ENCODE measurements around the gene WDR75. TPM values are rescaled to one million over a fixed set of nuclear protein-coding genes. Genes with fewer than 3 reads are reported as not detected.
A peak's percentile ranks its signal among the peaks of the same experiment; 100 is the strongest.

WDR75 gene
- total and polyA plus RNA-seq, 9 of the 15 experiments (the other 6 are each of a cell fraction or from before 2014, with no cell fraction given): 50.9 to 111 (median 76.4) TPM

DNA sequence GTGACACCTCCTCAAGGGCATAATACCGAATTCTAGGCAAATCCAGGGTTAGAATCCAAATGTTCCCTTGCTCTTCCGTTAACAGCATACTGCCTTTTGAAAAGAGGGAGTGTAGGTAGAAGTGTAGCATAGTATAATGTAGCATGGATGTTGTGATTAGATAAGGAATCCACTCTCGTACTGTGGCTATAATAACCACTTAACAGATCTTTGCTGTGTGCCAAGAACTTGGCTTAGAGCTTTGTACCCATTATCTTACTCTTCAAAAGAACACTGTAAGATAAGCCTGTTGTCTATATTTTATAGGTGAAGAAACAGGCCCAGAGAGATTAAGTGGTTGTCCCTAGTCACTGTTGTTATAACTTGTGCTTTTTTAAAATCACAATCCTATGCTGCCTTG, 24.2 kb downstream of the WDR75 start (continued):
- TF ChIP-seq, protein P1, sequence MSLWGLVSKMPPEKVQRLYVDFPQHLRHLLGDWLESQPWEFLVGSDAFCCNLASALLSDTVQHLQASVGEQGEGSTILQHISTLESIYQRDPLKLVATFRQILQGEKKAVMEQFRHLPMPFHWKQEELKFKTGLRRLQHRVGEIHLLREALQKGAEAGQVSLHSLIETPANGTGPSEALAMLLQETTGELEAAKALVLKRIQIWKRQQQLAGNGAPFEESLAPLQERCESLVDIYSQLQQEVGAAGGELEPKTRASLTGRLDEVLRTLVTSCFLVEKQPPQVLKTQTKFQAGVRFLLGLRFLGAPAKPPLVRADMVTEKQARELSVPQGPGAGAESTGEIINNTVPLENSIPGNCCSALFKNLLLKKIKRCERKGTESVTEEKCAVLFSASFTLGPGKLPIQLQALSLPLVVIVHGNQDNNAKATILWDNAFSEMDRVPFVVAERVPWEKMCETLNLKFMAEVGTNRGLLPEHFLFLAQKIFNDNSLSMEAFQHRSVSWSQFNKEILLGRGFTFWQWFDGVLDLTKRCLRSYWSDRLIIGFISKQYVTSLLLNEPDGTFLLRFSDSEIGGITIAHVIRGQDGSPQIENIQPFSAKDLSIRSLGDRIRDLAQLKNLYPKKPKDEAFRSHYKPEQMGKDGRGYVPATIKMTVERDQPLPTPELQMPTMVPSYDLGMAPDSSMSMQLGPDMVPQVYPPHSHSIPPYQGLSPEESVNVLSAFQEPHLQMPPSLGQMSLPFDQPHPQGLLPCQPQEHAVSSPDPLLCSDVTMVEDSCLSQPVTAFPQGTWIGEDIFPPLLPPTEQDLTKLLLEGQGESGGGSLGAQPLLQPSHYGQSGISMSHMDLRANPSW (CRISPR knock-in tag; IDR thresholded peaks at IDR 0.05): no peak
- TF ChIP-seq, protein P2, sequence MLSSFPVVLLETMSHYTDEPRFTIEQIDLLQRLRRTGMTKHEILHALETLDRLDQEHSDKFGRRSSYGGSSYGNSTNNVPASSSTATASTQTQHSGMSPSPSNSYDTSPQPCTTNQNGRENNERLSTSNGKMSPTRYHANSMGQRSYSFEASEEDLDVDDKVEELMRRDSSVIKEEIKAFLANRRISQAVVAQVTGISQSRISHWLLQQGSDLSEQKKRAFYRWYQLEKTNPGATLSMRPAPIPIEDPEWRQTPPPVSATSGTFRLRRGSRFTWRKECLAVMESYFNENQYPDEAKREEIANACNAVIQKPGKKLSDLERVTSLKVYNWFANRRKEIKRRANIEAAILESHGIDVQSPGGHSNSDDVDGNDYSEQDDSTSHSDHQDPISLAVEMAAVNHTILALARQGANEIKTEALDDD (IDR thresholded peaks at IDR 0.05): 0 out of 2 replicates have a peak, but pooled peaks have one; percentile 9
- TF ChIP-seq, protein P3, sequence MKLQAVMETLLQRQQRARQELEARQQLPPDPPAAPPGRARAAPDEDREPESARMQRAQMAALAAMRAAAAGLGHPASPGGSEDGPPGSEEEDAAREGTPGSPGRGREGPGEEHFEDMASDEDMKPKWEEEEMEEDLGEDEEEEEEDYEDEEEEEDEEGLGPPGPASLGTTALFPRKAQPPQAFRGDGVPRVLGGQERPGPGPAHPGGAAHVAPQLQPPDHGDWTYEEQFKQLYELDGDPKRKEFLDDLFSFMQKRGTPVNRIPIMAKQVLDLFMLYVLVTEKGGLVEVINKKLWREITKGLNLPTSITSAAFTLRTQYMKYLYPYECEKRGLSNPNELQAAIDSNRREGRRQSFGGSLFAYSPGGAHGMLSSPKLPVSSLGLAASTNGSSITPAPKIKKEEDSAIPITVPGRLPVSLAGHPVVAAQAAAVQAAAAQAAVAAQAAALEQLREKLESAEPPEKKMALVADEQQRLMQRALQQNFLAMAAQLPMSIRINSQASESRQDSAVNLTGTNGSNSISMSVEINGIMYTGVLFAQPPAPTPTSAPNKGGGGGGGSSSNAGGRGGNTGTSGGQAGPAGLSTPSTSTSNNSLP (IDR thresholded peaks at IDR 0.05; ENCODE audit: borderline replicate concordance, low read depth, low read length): 0 out of 2 replicates have a peak, but pooled peaks have one; percentile 35
- TF ChIP-seq THRAP3 (IDR thresholded peaks at IDR 0.05; ENCODE audit: borderline replicate concordance) (no peak), CBFA2T3 (IDR thresholded peaks at IDR 0.05) (peak; percentile 76), CHCHD3 (CRISPR knock-in tag; IDR thresholded peaks at IDR 0.05) (no peak), TRIM24 (IDR thresholded peaks at IDR 0.05) (no peak), DPF2 (IDR thresholded peaks at IDR 0.05) (peak; percentile 54; the same call in 1 of the 2 replicates), SP2 (IDR thresholded peaks at IDR 0.05; ENCODE audit: extremely low read depth, low read depth, low read length, poor library complexity, severe bottlenecking) (no peak), HDAC1 (IDR thresholded peaks at IDR 0.05) (0 out of 4 replicates have a peak, but pooled peaks of 1 of the 2 experiments have one; percentile 37), TBP (optimal IDR thresholded peaks at IDR 0.05; ENCODE audit: low read depth, low read length) (no peak)
- TF ChIP-seq, protein P4, sequence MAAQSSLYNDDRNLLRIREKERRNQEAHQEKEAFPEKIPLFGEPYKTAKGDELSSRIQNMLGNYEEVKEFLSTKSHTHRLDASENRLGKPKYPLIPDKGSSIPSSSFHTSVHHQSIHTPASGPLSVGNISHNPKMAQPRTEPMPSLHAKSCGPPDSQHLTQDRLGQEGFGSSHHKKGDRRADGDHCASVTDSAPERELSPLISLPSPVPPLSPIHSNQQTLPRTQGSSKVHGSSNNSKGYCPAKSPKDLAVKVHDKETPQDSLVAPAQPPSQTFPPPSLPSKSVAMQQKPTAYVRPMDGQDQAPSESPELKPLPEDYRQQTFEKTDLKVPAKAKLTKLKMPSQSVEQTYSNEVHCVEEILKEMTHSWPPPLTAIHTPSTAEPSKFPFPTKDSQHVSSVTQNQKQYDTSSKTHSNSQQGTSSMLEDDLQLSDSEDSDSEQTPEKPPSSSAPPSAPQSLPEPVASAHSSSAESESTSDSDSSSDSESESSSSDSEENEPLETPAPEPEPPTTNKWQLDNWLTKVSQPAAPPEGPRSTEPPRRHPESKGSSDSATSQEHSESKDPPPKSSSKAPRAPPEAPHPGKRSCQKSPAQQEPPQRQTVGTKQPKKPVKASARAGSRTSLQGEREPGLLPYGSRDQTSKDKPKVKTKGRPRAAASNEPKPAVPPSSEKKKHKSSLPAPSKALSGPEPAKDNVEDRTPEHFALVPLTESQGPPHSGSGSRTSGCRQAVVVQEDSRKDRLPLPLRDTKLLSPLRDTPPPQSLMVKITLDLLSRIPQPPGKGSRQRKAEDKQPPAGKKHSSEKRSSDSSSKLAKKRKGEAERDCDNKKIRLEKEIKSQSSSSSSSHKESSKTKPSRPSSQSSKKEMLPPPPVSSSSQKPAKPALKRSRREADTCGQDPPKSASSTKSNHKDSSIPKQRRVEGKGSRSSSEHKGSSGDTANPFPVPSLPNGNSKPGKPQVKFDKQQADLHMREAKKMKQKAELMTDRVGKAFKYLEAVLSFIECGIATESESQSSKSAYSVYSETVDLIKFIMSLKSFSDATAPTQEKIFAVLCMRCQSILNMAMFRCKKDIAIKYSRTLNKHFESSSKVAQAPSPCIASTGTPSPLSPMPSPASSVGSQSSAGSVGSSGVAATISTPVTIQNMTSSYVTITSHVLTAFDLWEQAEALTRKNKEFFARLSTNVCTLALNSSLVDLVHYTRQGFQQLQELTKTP (IDR thresholded peaks at IDR 0.05; ENCODE audit: low read depth in 1 of 2, partially characterized antibody in 2 of 2): no peak
- TF ChIP-seq, protein P5, sequence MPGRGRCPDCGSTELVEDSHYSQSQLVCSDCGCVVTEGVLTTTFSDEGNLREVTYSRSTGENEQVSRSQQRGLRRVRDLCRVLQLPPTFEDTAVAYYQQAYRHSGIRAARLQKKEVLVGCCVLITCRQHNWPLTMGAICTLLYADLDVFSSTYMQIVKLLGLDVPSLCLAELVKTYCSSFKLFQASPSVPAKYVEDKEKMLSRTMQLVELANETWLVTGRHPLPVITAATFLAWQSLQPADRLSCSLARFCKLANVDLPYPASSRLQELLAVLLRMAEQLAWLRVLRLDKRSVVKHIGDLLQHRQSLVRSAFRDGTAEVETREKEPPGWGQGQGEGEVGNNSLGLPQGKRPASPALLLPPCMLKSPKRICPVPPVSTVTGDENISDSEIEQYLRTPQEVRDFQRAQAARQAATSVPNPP (IDR thresholded peaks at IDR 0.05; ENCODE audit: borderline replicate concordance, insufficient read depth, insufficient read length): no peak
- TF ChIP-seq, protein P6, sequence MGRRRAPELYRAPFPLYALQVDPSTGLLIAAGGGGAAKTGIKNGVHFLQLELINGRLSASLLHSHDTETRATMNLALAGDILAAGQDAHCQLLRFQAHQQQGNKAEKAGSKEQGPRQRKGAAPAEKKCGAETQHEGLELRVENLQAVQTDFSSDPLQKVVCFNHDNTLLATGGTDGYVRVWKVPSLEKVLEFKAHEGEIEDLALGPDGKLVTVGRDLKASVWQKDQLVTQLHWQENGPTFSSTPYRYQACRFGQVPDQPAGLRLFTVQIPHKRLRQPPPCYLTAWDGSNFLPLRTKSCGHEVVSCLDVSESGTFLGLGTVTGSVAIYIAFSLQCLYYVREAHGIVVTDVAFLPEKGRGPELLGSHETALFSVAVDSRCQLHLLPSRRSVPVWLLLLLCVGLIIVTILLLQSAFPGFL (CRISPR knock-in tag; IDR thresholded peaks at IDR 0.05): no peak
